DMS153 treated with DMSO at 0.1 percent for 48 hours (cell line): Measurements from ENCODE around the gene YARS1.
A peak's percentile ranks its signal among the peaks of the same experiment; 100 is the strongest.

ENCODE experiments used
- DNase-seq: peaks from one replicate; lab custom pipeline; 2025; ENCODE audit not compliant: unreplicated experiment; lab: John Stamatoyannopoulos, UW

Gene YARS1

DNA sequence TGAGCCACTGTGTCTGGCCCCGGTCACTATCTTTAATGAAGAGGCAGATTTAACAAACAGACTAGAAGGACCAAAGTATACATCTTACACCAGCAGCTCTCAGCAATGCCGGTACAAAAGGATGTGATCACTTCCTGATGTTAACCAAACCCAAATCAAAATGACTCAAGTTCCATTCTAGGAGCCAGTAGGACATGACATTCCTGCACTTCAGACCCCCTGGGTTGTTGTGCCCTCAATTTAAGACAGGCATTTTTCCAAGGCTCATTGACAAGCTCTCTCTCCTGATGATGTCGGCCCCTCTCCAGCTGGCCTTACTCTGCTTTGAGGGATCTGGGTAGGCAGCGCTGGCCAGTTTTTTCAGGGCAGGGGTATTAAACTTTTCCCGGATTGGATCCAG lies 35.1 kb downstream of the YARS1 start:
- no peak for DNase-seq

DNA sequence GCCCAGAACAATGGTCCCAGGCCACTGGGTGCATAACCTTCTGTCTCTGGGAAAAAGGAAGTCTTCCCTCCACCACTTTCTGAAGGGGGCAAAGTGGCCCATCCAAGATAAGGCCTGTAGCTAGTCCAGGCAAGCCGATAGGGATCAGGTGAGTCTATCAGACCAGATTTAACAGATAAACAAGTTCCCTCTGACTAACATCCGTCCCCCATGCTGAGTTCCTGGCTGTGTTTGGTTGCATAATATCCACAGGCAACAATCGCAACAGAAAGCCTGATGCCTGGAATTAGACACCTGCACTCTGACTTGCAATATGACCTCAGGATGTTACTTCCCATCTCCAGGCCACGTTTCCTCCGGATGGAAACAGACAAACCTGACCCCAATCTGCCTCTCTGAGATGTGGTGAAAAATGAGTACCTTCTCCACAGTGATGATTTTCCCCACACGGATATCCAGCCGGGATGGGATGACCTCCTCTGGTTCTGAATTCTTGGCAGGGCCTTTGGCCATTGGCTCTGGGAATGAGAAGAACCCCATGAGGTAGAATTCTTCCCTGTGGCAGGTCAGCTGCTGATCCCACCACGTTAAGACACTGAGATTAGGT lies 36.4 kb downstream of the YARS1 start:
- DNase-seq, result no peak

DNA sequence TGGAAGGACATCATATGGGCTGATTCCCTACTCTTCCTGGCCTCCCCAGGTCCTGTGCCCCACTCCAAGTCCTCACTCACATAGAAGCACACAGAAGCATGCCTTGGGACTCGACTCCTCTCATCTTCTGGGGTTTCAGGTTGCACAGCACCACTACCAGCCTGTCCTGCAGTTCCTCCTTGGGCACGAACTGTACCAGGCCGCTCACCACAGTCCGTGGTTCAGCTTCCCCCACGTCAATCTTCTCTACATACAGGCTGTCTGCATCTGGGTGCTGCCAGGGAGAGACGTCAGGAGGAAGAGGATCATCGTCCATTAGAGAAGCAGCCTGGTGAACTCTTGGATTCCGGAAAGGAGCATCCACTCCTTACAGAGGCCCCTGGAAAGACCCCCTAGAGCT lies 37.2 kb downstream of the YARS1 start:
- DNase-seq, result no peak

DNA sequence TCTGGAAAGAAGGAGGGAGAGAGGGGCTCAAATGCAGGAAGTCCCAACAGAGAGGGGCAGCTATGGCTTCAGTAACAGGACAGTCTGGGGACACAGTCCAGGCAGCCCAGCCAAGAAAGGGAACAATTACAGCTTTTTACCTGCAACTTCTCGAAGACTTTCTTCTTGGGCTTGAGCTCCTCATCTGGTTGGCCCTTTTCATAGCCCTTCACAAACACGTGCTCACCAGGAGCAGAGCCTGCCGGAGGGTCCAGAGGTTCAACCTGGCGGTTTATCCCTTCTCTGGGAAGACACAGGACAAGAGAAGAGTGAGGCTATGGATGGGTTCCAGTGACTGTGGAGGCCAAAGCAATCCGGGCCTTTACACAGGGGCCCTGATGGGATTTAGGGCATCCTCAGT lies 37.9 kb downstream of the YARS1 start:
- no peak for DNase-seq

DNA sequence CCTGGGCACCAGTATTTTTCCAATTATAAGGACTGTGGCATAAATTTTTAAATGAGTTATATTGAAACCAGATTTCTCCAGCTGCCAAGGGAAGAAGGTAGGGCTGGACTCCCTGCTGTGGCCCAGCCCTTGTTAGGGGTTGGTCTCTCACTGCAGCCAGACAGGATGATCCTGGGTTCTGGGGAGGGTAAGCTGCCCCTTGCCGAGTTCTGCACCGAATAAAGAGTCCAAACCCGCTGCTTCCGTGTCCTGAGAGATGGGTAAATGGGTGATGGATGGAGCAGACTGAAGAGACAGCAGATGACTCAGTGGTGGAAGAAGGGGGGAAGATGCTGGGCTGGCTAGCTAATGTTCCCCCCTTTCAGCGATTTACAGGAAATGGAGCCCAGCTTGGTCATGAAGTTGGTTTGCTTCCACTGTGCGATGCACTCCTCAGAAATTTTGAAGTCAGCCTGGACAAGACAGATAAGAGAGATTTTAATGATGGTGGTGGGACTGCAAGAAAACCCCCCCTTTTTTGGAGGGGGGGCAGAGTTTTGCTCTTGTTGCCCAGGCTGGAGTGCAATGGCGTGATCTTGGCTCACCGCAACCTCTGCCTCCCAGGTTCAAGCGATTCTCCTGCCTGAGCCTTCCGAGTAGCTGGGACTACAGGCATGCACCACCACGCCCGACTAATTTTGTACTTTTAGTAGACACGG lies 41.4 kb downstream of the YARS1 start:
- DNase-seq, result no peak

DNA sequence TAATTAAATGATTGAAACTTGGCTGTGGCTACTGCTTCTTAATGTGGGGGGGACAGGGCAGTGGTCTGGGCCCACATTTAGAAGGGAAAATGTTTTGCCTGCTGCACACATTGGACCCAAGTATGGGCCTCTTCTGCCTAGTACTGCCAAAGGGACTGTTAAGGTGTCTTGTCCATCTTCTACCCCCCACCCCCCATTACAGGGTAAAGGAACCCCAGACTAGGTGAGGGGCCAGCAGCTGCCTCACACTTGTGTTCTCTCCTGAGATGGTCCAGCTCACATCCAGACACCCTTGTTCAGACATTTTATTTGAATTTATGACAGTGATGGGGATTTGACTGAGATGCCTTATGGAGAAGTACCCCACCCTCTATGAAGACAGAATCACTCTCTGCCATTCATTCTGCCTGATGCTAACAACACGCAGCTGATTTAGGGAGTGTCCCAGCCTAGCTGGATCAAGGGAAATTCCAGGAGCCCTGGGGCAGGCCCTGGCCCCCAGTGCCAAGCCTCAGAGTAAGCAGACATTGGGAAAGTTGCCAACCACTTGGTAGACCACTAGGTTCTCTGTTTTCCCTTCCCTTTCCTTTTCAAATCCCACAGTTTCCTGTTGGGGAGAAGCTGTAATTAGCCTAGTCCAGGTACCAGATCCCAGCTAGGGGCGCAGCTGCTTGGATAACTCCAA lies 42.1 kb downstream of the YARS1 start:
- DNase-seq, result no peak

DNA sequence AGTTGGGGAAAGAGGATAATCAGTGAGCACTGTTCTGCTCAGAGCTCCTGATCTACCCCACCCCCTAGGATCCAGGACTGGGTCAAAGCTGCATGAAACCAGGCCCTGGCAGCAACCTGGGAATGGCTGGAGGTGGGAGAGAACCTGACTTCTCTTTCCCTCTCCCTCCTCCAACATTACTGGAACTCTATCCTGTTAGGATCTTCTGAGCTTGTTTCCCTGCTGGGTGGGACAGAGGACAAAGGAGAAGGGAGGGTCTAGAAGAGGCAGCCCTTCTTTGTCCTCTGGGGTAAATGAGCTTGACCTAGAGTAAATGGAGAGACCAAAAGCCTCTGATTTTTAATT lies 42.7 kb downstream of the YARS1 start:
- no peak for DNase-seq

DNA sequence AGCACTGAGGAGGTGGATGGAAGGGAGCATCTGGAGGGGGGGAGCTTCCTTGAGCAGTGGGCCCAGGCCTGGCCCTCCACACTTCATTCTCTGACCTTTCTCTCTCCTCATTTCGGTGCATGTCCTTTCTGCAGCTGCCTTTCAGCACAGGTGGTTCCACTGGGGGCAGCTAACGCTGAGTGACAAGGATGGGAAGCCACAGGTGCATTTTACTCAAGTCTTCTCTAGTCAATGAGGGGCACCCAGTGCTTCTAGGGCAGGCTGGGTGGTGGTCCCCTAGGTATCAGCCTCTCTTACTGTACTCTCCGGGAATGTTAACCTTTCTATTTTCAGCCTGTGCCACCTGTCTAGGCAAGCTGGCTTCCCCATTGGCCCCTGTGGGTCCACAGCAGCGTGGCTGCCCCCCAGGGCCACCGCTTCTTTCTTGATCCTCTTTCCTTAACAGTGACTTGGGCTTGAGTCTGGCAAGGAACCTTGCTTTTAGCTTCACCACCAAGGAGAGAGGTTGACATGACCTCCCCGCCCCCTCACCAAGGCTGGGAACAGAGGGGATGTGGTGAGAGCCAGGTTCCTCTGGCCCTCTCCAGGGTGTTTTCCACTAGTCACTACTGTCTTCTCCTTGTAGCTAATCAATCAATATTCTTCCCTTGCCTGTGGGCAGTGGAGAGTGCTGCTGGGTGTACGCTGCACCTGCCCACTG lies 43.2 kb downstream of the YARS1 start:
- DNase-seq, result no peak

DNA sequence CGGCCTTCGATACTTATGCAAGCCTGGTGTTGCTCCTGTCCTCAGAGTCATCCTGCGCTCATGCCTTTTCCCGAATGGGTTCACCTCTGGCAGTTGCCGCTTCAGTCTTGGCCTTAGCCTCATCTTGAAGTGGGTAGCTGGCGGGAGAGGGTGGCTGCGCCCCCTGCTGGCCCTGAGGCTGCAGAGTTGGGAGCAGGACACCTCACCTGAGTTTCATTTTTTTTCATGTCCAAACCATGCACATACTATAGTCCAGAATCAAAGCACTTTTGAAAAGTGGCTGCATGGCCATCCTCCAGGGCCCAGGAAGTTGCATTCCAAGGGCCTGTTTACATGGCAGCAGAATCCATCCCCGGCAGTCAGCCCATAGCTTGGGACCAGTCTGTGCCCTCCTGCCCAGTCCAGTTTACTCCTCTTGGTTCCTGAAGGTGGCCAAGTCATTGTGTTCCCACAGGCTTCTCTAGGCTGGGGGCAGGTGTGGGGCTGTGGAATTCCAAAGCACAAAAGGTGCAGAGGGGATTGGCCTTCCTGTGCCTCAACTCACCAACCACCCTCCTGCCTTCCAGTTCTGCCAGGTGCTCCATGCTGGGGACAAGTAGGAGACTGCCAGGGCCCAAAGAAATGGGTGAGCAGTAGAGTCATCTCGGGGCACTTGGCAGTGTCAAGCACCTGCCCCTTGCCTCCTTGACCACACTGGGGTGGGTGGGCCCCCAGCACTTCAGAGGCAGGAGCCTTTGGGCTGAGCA lies 44.0 kb downstream of the YARS1 start:
- peak; percentile 67 for DNase-seq

DNA sequence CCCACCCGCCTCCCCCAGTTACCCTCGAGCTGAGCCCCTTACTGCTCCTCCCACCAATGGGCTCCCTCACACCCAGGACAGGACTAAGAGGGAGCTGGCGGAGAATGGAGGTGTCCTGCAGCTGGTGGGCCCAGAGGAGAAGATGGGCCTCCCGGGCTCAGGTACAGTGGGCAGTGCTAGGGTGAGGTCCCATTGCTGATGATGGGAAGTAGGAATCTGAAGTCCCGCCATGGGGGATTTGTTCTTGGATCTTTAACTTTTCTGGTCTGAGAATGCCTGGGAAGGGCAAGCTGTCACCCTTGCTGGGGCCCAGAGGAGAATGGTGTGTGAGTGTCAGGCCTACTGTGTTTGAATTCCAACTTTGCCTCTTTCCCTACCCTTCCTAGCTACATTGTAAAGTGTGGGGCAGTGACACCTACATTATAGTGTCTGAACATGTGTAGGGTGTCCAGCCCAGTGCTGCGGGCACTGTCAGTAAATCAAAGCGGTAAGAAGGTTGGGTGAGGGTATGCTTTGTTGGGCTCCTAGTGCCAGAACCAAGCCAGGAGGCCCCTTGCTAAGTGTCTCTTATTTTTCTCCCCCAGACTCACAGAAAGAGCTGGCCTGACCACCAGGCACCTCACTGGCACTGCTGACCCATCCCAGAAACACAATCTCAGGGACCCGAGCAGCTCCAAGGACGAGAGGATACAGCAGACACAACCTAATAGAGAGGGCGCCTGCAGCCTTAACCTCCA lies 44.7 kb downstream of the YARS1 start:
- no peak for DNase-seq

DNA sequence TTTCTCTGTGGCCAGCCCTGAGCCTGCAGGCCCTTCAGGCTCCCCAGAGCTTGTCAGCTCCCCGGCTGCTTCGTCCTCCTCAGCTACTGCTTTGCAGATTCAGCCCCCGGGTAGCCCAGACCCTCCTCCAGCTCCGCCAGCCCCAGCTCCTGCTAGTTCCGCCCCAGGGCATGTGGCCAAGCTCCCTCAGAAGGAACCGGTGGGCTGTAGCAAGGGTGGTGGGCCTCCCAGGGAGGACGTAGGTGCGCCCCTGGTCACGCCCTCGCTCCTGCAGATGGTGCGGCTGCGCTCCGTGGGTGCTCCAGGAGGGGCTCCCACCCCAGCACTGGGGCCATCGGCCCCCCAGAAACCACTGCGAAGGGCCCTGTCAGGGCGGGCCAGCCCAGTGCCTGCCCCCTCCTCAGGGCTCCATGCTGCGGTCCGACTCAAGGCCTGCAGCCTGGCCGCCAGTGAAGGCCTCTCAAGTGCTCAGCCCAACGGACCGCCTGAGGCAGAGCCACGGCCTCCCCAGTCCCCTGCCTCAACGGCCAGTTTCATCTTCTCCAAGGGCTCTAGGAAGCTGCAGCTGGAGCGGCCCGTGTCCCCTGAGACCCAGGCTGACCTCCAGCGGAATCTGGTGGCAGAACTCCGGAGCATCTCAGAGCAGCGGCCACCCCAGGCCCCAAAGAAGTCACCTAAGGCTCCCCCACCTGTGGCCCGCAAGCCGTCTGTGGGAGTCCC lies 45.4 kb downstream of the YARS1 start:
- no peak for DNase-seq

DNA sequence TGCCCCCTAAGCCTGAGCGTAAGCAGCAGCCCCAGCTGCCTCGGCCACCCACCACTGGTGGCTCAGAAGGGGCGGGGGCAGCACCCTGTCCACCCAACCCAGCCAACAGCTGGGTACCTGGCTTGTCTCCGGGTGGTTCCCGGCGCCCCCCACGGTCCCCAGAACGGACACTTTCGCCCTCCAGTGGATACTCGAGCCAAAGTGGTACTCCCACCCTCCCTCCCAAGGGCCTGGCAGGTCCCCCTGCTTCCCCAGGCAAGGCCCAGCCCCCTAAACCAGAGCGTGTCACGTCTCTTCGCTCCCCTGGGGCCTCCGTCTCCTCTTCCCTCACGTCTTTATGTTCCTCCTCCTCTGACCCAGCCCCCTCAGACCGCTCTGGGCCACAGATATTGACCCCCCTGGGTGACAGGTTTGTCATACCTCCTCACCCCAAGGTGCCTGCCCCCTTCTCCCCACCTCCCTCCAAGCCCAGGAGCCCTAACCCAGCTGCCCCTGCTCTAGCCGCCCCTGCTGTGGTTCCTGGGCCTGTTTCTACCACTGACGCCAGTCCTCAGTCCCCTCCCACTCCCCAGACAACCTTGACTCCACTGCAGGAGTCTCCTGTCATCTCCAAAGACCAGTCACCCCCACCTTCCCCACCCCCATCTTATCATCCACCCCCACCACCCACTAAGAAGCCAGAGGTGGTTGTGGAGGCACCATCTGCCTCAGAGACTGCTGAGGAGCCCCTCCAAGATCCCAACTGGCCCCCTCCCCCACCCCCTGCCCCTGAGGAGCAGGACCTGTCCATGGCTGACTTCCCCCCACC lies 46.2 kb downstream of the YARS1 start:
- no peak for DNase-seq

DNA sequence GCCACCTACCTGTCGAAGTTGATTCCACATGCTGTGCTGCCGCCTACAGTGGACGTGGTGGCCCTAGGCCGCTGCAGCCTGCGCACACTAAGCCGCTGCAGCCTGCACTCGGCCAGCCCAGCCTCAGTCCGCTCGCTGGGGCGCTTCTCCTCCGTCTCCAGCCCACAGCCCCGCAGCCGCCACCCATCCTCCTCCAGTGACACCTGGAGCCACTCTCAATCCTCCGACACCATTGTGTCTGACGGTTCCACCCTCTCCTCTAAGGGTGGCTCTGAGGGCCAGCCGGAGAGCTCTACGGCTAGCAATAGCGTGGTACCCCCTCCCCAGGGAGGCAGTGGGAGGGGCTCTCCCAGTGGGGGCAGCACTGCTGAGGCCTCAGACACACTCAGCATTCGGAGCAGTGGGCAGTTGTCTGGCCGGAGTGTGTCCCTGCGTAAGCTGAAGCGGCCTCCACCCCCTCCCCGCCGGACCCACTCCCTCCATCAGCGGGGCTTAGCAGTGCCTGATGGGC lies 46.9 kb downstream of the YARS1 start:
- DNase-seq, result no peak

DNA sequence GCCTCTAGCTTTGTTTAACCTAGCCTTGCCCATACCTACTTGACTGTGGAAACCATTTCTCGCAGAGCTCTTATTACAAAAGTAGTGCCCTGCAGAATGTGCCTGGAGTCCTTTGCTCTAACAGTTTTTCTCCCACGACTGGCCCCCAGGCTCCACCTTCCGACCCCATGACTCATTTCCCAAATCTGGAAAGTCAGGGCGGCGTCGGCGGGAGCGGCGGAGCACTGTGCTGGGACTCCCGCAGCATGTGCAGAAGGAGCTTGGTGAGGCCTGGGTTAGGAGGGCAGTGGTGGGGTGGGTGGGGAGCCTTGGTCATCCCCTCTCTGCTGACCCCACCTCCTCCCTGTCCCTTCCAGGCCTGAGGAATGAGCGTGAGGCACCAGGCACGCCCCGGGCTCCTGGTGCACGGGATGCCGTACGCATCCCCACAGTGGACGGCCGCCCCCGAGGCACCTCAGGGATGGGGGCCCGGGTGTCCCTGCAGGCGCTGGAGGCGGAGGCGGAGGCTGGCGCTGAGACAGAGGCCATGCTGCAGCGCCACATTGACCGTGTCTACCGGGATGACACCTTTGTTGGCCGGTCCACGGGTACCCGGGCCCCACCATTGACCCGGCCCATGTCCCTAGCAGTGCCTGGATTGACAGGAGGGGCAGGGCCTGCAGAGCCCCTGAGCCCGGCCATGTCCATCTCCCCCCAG lies 47.5 kb downstream of the YARS1 start:
- DNase-seq, result no peak

DNA sequence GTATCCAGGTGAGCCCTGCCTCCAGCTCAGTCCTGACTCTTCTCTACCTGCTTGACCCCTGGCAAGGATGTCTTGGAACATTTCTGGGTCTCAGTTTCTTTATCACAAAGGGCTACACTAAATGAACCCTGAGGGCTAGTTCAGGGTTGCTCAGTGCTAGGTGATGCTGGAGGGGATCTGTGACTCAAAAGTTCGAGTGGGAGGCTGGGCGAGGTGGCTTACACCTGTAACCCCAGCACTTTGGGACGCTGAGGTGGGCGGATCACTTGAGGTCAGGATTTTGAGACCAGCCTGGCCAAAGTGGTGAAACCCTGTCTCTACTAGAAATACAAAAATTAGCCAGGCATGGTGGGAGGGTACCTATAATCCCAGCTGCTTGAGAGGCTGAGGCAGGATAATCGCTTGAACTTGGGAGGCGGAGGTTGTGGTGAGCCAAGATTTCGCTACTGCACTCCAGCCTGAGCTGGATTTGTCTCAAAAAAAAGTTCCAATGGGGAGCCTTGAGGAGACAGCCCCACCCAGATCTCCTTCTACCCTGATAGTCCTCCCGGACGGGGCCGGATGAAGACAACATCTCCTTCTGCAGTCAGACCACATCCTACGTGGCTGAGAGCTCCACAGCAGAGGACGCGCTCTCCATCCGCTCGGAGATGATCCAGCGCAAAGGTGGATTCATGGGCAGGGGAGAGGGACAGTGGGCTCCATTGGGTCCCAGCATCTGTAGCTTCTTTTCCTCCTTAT lies 48.9 kb downstream of the YARS1 start:
- DNase-seq, result no peak

DNA sequence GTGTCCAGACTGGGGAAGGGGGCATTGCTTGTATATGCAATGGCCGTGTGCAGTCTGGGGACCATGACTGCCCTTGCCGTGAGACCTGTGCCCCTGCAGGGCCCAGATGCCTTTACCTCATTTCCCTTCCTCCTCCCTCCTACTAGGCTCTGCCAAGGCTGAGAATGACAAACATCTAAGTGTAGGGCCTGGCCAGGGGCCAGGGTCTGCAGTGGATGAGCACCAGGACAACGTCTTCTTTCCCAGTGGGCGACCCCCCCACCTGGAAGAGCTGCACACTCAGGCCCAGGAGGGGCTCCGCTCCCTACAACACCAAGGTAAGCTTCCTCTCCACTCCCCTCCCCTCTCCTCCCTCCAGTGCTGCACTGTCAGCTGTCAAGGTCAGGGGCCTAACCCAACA lies 49.5 kb downstream of the YARS1 start:
- no peak for DNase-seq

DNA sequence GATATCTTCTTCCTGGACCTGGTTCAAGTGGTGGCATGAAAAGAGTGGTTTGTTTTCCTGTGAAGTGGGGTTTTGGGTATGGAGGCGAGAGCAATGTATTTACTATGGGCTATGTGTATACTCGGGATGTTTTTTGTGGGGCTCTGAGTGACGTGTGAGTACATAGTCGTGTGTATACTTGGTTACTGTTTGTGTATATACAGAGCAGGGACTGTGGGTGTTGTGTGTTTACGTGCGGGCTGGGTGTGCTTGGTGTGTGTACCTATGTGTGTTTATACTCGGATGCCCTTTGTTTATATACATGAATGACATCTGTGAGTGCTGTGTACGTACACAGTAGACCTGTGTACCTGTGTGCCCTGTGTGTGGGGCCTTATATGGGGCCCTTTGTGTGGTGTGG lies 50.0 kb downstream of the YARS1 start:
- no peak for DNase-seq
